ENCODE results near the gene MOCS1.

MOCS1 gene

DNA sequence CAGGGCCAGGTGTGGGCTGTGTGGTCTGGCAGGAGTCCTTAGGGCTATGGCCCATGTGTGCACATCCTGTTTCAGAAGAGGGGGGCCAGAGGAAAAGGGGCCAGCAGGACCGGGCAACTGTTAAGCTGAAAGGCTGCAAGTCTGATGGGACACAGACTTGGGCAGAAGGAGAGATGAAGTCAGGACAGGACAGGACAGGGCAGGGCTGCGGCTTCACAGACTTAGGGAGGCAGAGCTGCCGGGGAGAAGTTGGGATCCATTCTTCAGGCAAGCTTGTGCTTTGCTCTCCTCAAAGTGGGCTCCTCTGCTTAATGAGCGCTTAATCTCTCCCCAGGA is 28.7 kb downstream of the MOCS1 start (continued):
- TF ChIP-seq, protein P1, sequence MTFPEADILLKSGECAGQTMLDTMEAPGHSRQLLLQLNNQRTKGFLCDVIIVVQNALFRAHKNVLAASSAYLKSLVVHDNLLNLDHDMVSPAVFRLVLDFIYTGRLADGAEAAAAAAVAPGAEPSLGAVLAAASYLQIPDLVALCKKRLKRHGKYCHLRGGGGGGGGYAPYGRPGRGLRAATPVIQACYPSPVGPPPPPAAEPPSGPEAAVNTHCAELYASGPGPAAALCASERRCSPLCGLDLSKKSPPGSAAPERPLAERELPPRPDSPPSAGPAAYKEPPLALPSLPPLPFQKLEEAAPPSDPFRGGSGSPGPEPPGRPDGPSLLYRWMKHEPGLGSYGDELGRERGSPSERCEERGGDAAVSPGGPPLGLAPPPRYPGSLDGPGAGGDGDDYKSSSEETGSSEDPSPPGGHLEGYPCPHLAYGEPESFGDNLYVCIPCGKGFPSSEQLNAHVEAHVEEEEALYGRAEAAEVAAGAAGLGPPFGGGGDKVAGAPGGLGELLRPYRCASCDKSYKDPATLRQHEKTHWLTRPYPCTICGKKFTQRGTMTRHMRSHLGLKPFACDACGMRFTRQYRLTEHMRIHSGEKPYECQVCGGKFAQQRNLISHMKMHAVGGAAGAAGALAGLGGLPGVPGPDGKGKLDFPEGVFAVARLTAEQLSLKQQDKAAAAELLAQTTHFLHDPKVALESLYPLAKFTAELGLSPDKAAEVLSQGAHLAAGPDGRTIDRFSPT (tag by site-specific recombination; IDR thresholded peaks at IDR 0.05) = no peak
- TF ChIP-seq ZNF133 (tag by site-specific recombination; IDR thresholded peaks at IDR 0.05) (no peak), ZNF140 (tag by site-specific recombination; IDR thresholded peaks at IDR 0.05) (no peak), ZNF239 (tag by site-specific recombination; IDR thresholded peaks at IDR 0.05) (no peak), ZNF621 (tag by site-specific recombination; IDR thresholded peaks at IDR 0.05) (no peak), ZNF510 (tag by site-specific recombination; IDR thresholded peaks at IDR 0.05; ENCODE audit: insufficient replicate concordance) (no peak)

DNA sequence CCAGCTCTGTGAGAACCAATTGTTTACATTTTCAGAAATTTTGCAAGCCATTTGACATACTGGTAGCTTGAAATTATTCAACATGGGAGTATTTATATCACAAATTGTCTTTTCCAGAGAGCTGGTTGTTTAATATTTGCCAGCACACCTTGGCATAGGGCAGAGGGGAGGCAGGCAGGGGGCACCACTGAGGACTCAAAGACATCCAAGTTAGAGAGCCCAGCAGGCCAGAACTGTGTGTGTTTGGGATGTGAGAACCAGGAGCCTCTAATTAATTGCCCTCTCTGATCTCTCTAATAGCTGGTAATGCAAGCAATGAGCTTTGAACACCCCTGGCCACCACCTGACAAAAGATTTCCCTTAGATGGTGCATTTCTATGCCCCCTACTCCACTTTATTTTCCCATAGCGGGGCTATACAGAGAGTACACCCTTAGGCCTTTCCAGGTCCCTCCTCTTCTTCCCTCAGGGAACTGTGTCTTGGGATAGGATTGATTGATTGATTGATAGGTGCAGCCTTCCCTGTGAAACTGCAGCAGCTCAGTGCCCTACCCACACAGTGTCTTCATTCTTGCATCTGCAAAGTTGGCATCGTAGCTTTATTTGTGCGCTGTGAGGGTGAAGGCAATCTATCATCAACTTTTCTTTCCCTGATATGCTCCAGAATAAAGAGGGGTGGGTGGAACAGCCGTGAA is 29.2 kb downstream of the MOCS1 start:
- Histone ChIP-seq H3K4me3 (ENCODE audit: low read depth, low read length) (no peak overlapping the region), H3K9me3 (ENCODE audit: control insufficient read depth, insufficient read depth, low read depth, low read length) (no peaks in the 10 kb centered on the region), H3K36me3 (ENCODE audit: control insufficient read depth in 2 of 2, insufficient read depth in 1 of 2, low read length in 2 of 2) (peaks cover 0 to 38% of the 10 kb centered on the region in 2 experiments; a peak in 1 of 3 replicates), H3K27ac (ENCODE audit: extremely low read depth, low read depth, low read length) (no peak overlapping the region), H3K4me1 (ENCODE audit: control insufficient read depth, insufficient read depth, low read length) (no peaks in the 10 kb centered on the region)
- TF ChIP-seq KLF1 (tag by site-specific recombination; IDR thresholded peaks at IDR 0.05) (no peak), ZNF121 (tag by site-specific recombination; IDR thresholded peaks at IDR 0.05) (no peak), GLI4 (tag by site-specific recombination; IDR thresholded peaks at IDR 0.05) (no peak), ZNF223 (tag by site-specific recombination; IDR thresholded peaks at IDR 0.05) (no peak), ZNF747 (tag by site-specific recombination; IDR thresholded peaks at IDR 0.05) (no peak)
- TF ChIP-seq, protein P2, sequence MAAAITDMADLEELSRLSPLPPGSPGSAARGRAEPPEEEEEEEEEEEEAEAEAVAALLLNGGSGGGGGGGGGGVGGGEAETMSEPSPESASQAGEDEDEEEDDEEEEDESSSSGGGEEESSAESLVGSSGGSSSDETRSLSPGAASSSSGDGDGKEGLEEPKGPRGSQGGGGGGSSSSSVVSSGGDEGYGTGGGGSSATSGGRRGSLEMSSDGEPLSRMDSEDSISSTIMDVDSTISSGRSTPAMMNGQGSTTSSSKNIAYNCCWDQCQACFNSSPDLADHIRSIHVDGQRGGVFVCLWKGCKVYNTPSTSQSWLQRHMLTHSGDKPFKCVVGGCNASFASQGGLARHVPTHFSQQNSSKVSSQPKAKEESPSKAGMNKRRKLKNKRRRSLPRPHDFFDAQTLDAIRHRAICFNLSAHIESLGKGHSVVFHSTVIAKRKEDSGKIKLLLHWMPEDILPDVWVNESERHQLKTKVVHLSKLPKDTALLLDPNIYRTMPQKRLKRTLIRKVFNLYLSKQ (tag by site-specific recombination; IDR thresholded peaks at IDR 0.05; ENCODE audit: borderline replicate concordance) = no peak
- ChIA-PET CTCF (interaction anchor here (0.7 to 1.8 kb wide), 4 partner anchors 12 to 542 kb away, joined by 3 to 10 read pairs (median 4); no protein-coding TSS in a partner anchor), POLR2A (no interaction called here)

DNA sequence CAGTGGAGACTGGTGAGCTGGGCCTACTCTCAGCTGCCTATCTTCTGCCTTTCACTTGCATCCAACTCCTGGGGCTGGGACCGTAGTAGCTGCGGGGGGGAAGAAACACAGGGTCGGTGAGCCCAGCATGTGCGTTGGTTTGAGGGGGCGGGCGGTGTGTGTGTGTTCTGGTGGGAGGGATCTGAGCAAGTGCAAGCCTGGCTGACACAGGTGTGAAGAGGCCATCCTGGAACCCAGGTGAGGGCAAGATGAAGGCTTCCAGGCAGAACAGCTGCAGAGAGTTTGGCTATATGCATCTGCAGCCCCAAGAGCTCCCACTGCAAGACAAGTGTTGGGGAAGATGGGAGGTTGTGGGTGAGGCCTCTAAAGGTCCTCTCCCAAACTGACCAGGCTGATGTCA is 30.6 kb downstream of the MOCS1 start:
- POLR2A ChIA-PET = no interaction called here
- TF ChIP-seq ZNF391 (tag by site-specific recombination; IDR thresholded peaks at IDR 0.05; ENCODE audit: borderline replicate concordance, low read depth) = no peak
- no peak for TF ChIP-seq ZNF791 (tag by site-specific recombination; IDR thresholded peaks at IDR 0.05)
- no peak for TF ChIP-seq GLIS2 (tag by site-specific recombination; IDR thresholded peaks at IDR 0.05)
- TF ChIP-seq ZNF37A (tag by site-specific recombination; IDR thresholded peaks at IDR 0.05) = no peak
- CTCF ChIA-PET = interaction anchor here (0.6 to 1.8 kb wide), 4 partner anchors 38 to 1109 kb away, joined by 3 to 10 read pairs (median 4); no protein-coding TSS in a partner anchor
- no peaks in the 10 kb centered on the region for H3K4me1 ChIP-seq (ENCODE audit: control insufficient read depth, insufficient read depth, low read length)
- H3K4me3 ChIP-seq (ENCODE audit: low read depth, low read length) = no peak overlapping the region
- H3K27ac ChIP-seq (ENCODE audit: extremely low read depth, low read depth, low read length) = no peak overlapping the region
- H3K36me3 ChIP-seq (ENCODE audit: control insufficient read depth in 2 of 2, insufficient read depth in 1 of 2, low read length in 2 of 2) = peaks cover 0 to 46% of the 10 kb centered on the region in 2 experiments; a peak in 1 of 3 replicates
- no peaks in the 10 kb centered on the region for H3K9me3 ChIP-seq (ENCODE audit: control insufficient read depth, insufficient read depth, low read depth, low read length)
